CD14-positive monocyte (primary cell): Measurements from ENCODE around the gene LAMA1. TPM values are rescaled to one million over a fixed set of nuclear protein-coding genes. Genes with fewer than 3 reads are reported as not detected.

Source experiments
- DNase-seq, 3 donors: peaks; one replicate each; pipeline ENCODE4 v3.0.0-alpha.2; 2011 to 2022
- H2AFZ ChIP-seq: 2 replicates; pipeline ENCODE4 v1.6.0; 2012; ENCODE audit warnings: mild to moderate bottlenecking, low read depth, low read length, inconsistent platforms; ENCODE audit not compliant: insufficient read depth, poor library complexity, severe bottlenecking
- H3K27ac ChIP-seq, 2 donors: 1 replicate in 1 of 2; 2 replicates in 1 of 2; pipeline ENCODE4 v1.5.1; 2012 to 2013; ENCODE audit warnings: low read length in 2 of 2, control low read depth in 1 of 2, inconsistent platforms in 1 of 2, low read depth in 1 of 2, mild to moderate bottlenecking in 1 of 2
- H3K27me3 ChIP-seq, 2 donors: one replicate each; pipeline versions ENCODE4 v1.6.0 to v1.6.1; 2011 to 2013; ENCODE audit warnings: low read length in 2 of 2; ENCODE audit not compliant: control insufficient read depth in 2 of 2, insufficient read depth in 2 of 2
- H3K36me3 ChIP-seq, 2 donors: replicated peaks in 1 of 2; 1 replicate in 1 of 2; 2 replicates in 1 of 2; pipeline versions ENCODE4 v1.5.1 to v1.6.1; 2012 to 2013; ENCODE audit warnings: low read length in 2 of 2, control low read depth in 1 of 2, inconsistent platforms in 1 of 2, mild to moderate bottlenecking in 1 of 2; ENCODE audit not compliant: insufficient read depth in 2 of 2, control insufficient read depth in 1 of 2
- H3K4me1 ChIP-seq, 2 donors: 1 replicate in 1 of 2; 2 replicates in 1 of 2; pipeline versions ENCODE4 v1.5.1 to v1.6.1; 2012 to 2013; ENCODE audit warnings: low read length in 2 of 2, control low read depth in 1 of 2, inconsistent platforms in 1 of 2, mild to moderate bottlenecking in 1 of 2, moderate library complexity in 1 of 2; ENCODE audit not compliant: insufficient read depth in 2 of 2, control insufficient read depth in 1 of 2
- H3K4me2 ChIP-seq: replicated peaks from 2 replicates; pipeline ENCODE3; 2012; ENCODE audit warnings: low read length, moderate library complexity, mild to moderate bottlenecking; ENCODE audit not compliant: poor library complexity, severe bottlenecking; ENCODE audit errors: extremely low read depth
- H3K4me3 ChIP-seq, 3 experiments: fragments of 200-600 bp in 1 of 3; sonication (generic) in 1 of 3; replicated peaks in 1 of 3; 1 replicate in 2 of 3; 2 replicates in 1 of 3; pipeline ENCODE4 v1.5.1; 2011 to 2013; ENCODE audit warnings: low read length in 3 of 3, mild to moderate bottlenecking in 3 of 3, control low read depth in 2 of 3, low read depth in 2 of 3, inconsistent platforms in 1 of 3, moderate library complexity in 1 of 3
- H3K79me2 ChIP-seq: 2 replicates; pipeline ENCODE4 v1.6.0; 2012; ENCODE audit warnings: mild to moderate bottlenecking, control low read depth, inconsistent platforms, low read length, moderate library complexity; ENCODE audit not compliant: insufficient read depth
- H3K9ac ChIP-seq: 2 replicates; pipeline ENCODE4 v1.6.0; 2017; ENCODE audit warnings: low read length, mild to moderate bottlenecking; ENCODE audit not compliant: insufficient read depth, poor library complexity, severe bottlenecking
- H3K9me3 ChIP-seq, 2 donors: replicated peaks in 1 of 2; 1 replicate in 1 of 2; 2 replicates in 1 of 2; pipeline versions ENCODE4 v1.5.1 to v1.6.1; 2012 to 2013; ENCODE audit warnings: low read length in 2 of 2, control low read depth in 1 of 2; ENCODE audit not compliant: control insufficient read depth in 1 of 2, insufficient read depth in 1 of 2
- H4K20me1 ChIP-seq: 2 replicates; pipeline ENCODE4 v1.6.0; 2012; ENCODE audit warnings: mild to moderate bottlenecking, low read length, control low read depth, moderate library complexity; ENCODE audit not compliant: insufficient read depth
- H3K27ac Mint-ChIP-seq, 7 donors: one replicate each; pipeline ENCODE4 v1.8.0; 2020; ENCODE audit warnings: mild to moderate bottlenecking in 7 of 7, mixed read lengths in 7 of 7, moderate library complexity in 6 of 7, inconsistent platforms in 2 of 7
- H3K27me3 Mint-ChIP-seq, 3 donors: one replicate each; pipeline ENCODE4 v1.8.0; 2021 to 2022; ENCODE audit warnings: low read depth in 3 of 3, mild to moderate bottlenecking in 3 of 3, mixed read lengths in 3 of 3, moderate library complexity in 3 of 3, inconsistent platforms in 1 of 3
- H3K36me3 Mint-ChIP-seq, 2 donors: one replicate each; pipeline ENCODE4 v1.8.0; 2020; ENCODE audit warnings: mixed read lengths in 2 of 2, inconsistent platforms in 1 of 2, mild to moderate bottlenecking in 1 of 2
- H3K4me1 Mint-ChIP-seq: one replicate; pipeline ENCODE4 v1.8.0; 2020; ENCODE audit warnings: mild to moderate bottlenecking, mixed read lengths
- H3K4me3 Mint-ChIP-seq, 2 donors: one replicate each; pipeline ENCODE4 v1.8.0; 2020; ENCODE audit warnings: mild to moderate bottlenecking in 2 of 2, mixed read lengths in 2 of 2, moderate library complexity in 1 of 2
- H3K9me3 Mint-ChIP-seq, 7 donors: one replicate each; pipeline ENCODE4 v1.8.0; 2020 to 2022; ENCODE audit warnings: mixed read lengths in 7 of 7, mild to moderate bottlenecking in 6 of 7, moderate library complexity in 6 of 7, inconsistent platforms in 2 of 7
- CTCF ChIP-seq: fragments of 200-600 bp; IDR thresholded peaks from one replicate; pipeline ENCODE4 v1.8.0; 2022; ENCODE audit warnings: antibody characterized with exemption, mild to moderate bottlenecking
- WGBS: methylation state at CpG from one replicate; pipeline ENCODE4 v1.1.5; 2013; ENCODE audit warnings: missing lambda C conversion rate; ENCODE audit not compliant: insufficient coverage; 5-methylcytosine and 5-hydroxymethylcytosine counted together
- intact Hi-C, 2 donors: fragments of 100-400 bp; cut with micrococcal nuclease; formaldehyde crosslinking; loops; one replicate each; pipeline versions ENCODE4 v1.15.0 to v1.15.1; 2023
- polyA plus RNA-seq, 3 donors: library from polyadenylated mRNA; depleted of rRNA in 1 of 3; unstranded in 2 of 3; stranded (reverse) in 1 of 3; fragments of 300-500 nt in 2 of 3; fragments of >200 nt in 1 of 3; fragmentation: Illumina TruSeq in 2 of 3; gene quantifications; 1 replicate in 2 of 3; 2 replicates in 1 of 3; pipeline ENCODE4 v1.2.3, GENCODE V29; 2012 to 2021

LAMA1 gene
- polyA plus RNA-seq, 3 donors = not detected

- Mint-ChIP-seq H3K9me3 (peaks cover 0 to 5% (median 0%) of the 10 kb centered on the region in 7 donors), H3K27ac (no peak overlapping the region), H3K4me3 (no peak overlapping the region), H3K36me3 (no peaks in the 10 kb centered on the region), H3K27me3 (peaks cover 1 to 5% (median 2%) of the 10 kb centered on the region in 3 donors), H3K4me1 (no peaks in the 10 kb centered on the region)
- WGBS = no CpG with 5 or more reads among the region's 3 CpGs
- Histone ChIP-seq H3K36me3 (no peaks in the 10 kb centered on the region), H3K27me3 (no peaks in the 10 kb centered on the region), H3K9ac (no peak overlapping the region), H3K27ac (no peak overlapping the region), H3K4me1 (no peaks in the 10 kb centered on the region), H3K4me3 (no peak overlapping the region), H3K9me3 (no peaks in the 10 kb centered on the region), H2AFZ (no peak overlapping the region), H4K20me1 (no peaks in the 10 kb centered on the region), H3K4me2 (no peak overlapping the region), H3K79me2 (no peaks in the 10 kb centered on the region)
- TF ChIP-seq CTCF = no peak
- no peak for DNase-seq
- intact Hi-C loops = no loop called here
Observed at GRCh38 chr18:7032537-7032936, 85.1 kb downstream of the LAMA1 start.

GRCh38 chr18:7028625-7029024 is 89.0 kb downstream of the LAMA1 start:
- H3K9me3 ChIP-seq = no peaks in the 10 kb centered on the region
- H3K27ac ChIP-seq = no peak overlapping the region
- no peak overlapping the region for H2AFZ ChIP-seq
- no peaks in the 10 kb centered on the region for H3K4me1 ChIP-seq
- Mint-ChIP-seq H3K27ac (no peak overlapping the region), H3K4me3 (no peak overlapping the region), H3K27me3 (peaks cover 1 to 8% (median 2%) of the 10 kb centered on the region in 3 donors), H3K36me3 (no peaks in the 10 kb centered on the region), H3K4me1 (no peaks in the 10 kb centered on the region), H3K9me3 (no peaks in the 10 kb centered on the region)
- no peak for TF ChIP-seq CTCF
- no peak overlapping the region for H3K4me3 ChIP-seq
- H3K4me2 ChIP-seq = no peak overlapping the region
- intact Hi-C loops = no loop called here
- no peak for DNase-seq
- no peaks in the 10 kb centered on the region for H3K79me2 ChIP-seq
- H3K27me3 ChIP-seq = no peaks in the 10 kb centered on the region
- no peak overlapping the region for H3K9ac ChIP-seq
- WGBS = 94% methylated on average over 6 of the region's 13 CpGs
- no peaks in the 10 kb centered on the region for H4K20me1 ChIP-seq
- no peaks in the 10 kb centered on the region for H3K36me3 ChIP-seq
